K562 (cell line): Measurements from ENCODE around the gene TUT4. TPM values are rescaled to one million over a fixed set of nuclear protein-coding genes. Genes with fewer than 3 reads are reported as not detected.

Experiments
- ATAC-seq: fragments of 200-7000 bp; cut with Tn5 transposase; 3 replicates; pipeline ENCODE4 v1.9.1; 2020; ENCODE audit warnings: moderate library complexity
- BruUV-seq: library from RNA; stranded (reverse); fragments of 400-500 nt; replicated peaks from 2 replicates; lab custom pipeline; 2021; lab: Mats Ljungman, UMichigan
- CTCF ChIA-PET: fragments of 300-600 bp; formaldehyde crosslinking; extraction: SDS; loops from one replicate; lab custom pipeline; 2021; ENCODE audit warnings: low intra/inter-chr PET ratio; lab: Yijun Ruan, JAX
- POLR2A ChIA-PET: fragments of 300-600, 350-650 bp; sonication (Branson Sonifier 250); formaldehyde crosslinking; extraction: SDS; loops from one replicate; lab custom pipeline; 2021; ENCODE audit warnings: antibody characterized with exemption, inconsistent platforms; lab: Yijun Ruan, JAX
- DNase-seq, 4 experiments: peaks; one replicate each; pipeline versions ENCODE4 v3.0.0 to v3.0.0-alpha.2; 2011 to 2018; ENCODE audit warnings: low spot score in 3 of 4, mixed read lengths in 3 of 4; ENCODE audit errors: extremely low read depth in 1 of 4
- FAIRE-seq: peaks from 2 replicates; lab custom pipeline; 2011; peaks lifted over from hg19 to GRCh38; lab: Jason Lieb, UNC
- H2AFZ ChIP-seq: 2 replicates; pipeline ENCODE4 v1.6.0; 2011; ENCODE audit warnings: low read depth, low read length, control low read depth, inconsistent platforms
- H3K27ac ChIP-seq: fragments of 200-600 bp; 3 replicates; pipeline ENCODE4 v1.8.0; 2011; ENCODE audit warnings: low read depth, mild to moderate bottlenecking, control low read depth, inconsistent platforms, low read length, moderate library complexity, mixed read lengths; ENCODE audit errors: extremely low read depth
- H3K27me3 ChIP-seq, 2 experiments: fragments of 300-600 bp in 1 of 2; 2 replicates in 1 of 2; 3 replicates in 1 of 2; pipeline versions ENCODE4 v1.6.0 to v1.8.0; 2011; ENCODE audit warnings: inconsistent platforms in 2 of 2, low read length in 2 of 2, mild to moderate bottlenecking in 1 of 2, mixed read lengths in 1 of 2, moderate library complexity in 1 of 2; ENCODE audit not compliant: control insufficient read depth in 2 of 2, insufficient read depth in 2 of 2
- H3K36me3 ChIP-seq: fragments of 300-600 bp; 3 replicates; pipeline ENCODE4 v1.8.0; 2011; ENCODE audit warnings: mild to moderate bottlenecking, low read length, inconsistent platforms; ENCODE audit not compliant: control insufficient read depth, insufficient read depth
- H3K4me1 ChIP-seq, 2 experiments: fragments of 200-600 bp in 1 of 2; replicated peaks in 1 of 2; 2 replicates in 1 of 2; 3 replicates in 1 of 2; pipeline versions ENCODE4 v1.5.1 to v1.8.0; 2011; ENCODE audit warnings: inconsistent platforms in 2 of 2, low read length in 2 of 2, mild to moderate bottlenecking in 1 of 2, mixed read lengths in 1 of 2, moderate library complexity in 1 of 2; ENCODE audit not compliant: control insufficient read depth in 2 of 2, insufficient read depth in 2 of 2
- H3K4me2 ChIP-seq: 2 replicates; pipeline ENCODE4 v1.6.1; 2011; ENCODE audit warnings: low read length, control low read depth, inconsistent platforms, mixed read lengths; ENCODE audit not compliant: insufficient read depth
- H3K4me3 ChIP-seq: fragments of 200-600 bp; sonication (generic), shearing (Covaris generic); 2 replicates; pipeline ENCODE4 v1.5.1; 2016; ENCODE audit warnings: control low read depth, inconsistent platforms
- H3K79me2 ChIP-seq: fragments of 200-600 bp; 3 replicates; pipeline ENCODE4 v1.8.0; 2011; ENCODE audit warnings: low read length, inconsistent platforms; ENCODE audit not compliant: control insufficient read depth, insufficient read depth
- H3K9ac ChIP-seq, 2 experiments: 2 replicates each; pipeline versions ENCODE4 v1.6.0 to v1.6.1; 2011; ENCODE audit warnings: low read depth in 2 of 2, low read length in 2 of 2, control low read depth in 1 of 2, inconsistent platforms in 1 of 2, mild to moderate bottlenecking in 1 of 2, mixed read lengths in 1 of 2; ENCODE audit not compliant: insufficient read depth in 1 of 2
- H3K9me1 ChIP-seq: one replicate; pipeline ENCODE4 v1.6.0; 2011; ENCODE audit warnings: inconsistent platforms, mild to moderate bottlenecking, low read length, moderate library complexity; ENCODE audit not compliant: control insufficient read depth, insufficient read depth
- H3K9me3 ChIP-seq: replicated peaks from 2 replicates; pipeline ENCODE4 v1.5.1; 2011; ENCODE audit warnings: low read depth, low read length, inconsistent platforms; ENCODE audit not compliant: control insufficient read depth, insufficient read depth
- H4K20me1 ChIP-seq: replicated peaks from 2 replicates; pipeline ENCODE4 v1.6.1; 2011; ENCODE audit warnings: low read length, inconsistent platforms, mixed read lengths; ENCODE audit not compliant: control insufficient read depth, insufficient read depth
- EP400 ChIP-seq: fragments of 450-650 bp; IDR thresholded peaks from 2 replicates; pipeline ENCODE4 v1.6.1; 2017; ENCODE audit warnings: antibody characterized with exemption, mild to moderate bottlenecking, moderate library complexity
- LEF1 ChIP-seq: fragments of 450-650 bp; IDR thresholded peaks from 2 replicates; pipeline ENCODE4 v1.6.1; 2016; ENCODE audit warnings: mild to moderate bottlenecking
- RFX1 ChIP-seq: fragments of 450-650 bp; IDR thresholded peaks from 2 replicates; pipeline ENCODE4 v1.6.1; 2016; ENCODE audit warnings: mild to moderate bottlenecking, moderate library complexity
- TSC22D4 ChIP-seq: fragments of 450-650 bp; IDR thresholded peaks from 2 replicates; pipeline ENCODE4 v1.6.1; 2016; ENCODE audit warnings: missing genetic modification characterization, missing biosample characterization, control low read depth
- ZEB2 ChIP-seq: fragments of 450-650 bp; IDR thresholded peaks from 2 replicates; pipeline ENCODE4 v1.6.1; 2016
- WGBS: fragments of 100-300 bp; shearing (Covaris generic); methylation state at CpG from one replicate; pipeline ENCODE4 v1.1.6; 2016; ENCODE audit warnings: low coverage, mixed read lengths; ENCODE audit not compliant: insufficient coverage; ENCODE audit errors: missing lambda C conversion rate; 5-methylcytosine and 5-hydroxymethylcytosine counted together
- in situ Hi-C: fragments of 300-500 bp; cut with MboI; formaldehyde crosslinking; loops from 4 replicates; pipeline ENCODE4 v1.15.0; 2018; ENCODE audit warnings: inconsistent platforms, mixed read lengths
- intact Hi-C: fragments of 100-400 bp; cut with micrococcal nuclease; formaldehyde crosslinking; loops from 2 replicates; pipeline ENCODE4 v1.14.2; 2022
- polyA plus RNA-seq, 8 experiments: library from polyadenylated mRNA; depleted of rRNA in 4 of 8; stranded (reverse) in 5 of 8; unstranded in 3 of 8; fragments of >200 nt; fragmentation: Nextera tagmentation in 2 of 8; fragmentation: Illumina TruSeq in 1 of 8; extraction: Ambion mirVana in 2 of 8; extraction: Trizol in 1 of 8; gene quantifications; 2 replicates each; pipeline versions ENCODE4 v1.2.1 to v1.2.3, GENCODE V29; 2011 to 2014; ENCODE audit warnings: inconsistent platforms in 1 of 8, missing spikeins in 1 of 8
- total RNA-seq, 7 experiments: library from RNA; depleted of rRNA in 6 of 7; stranded (reverse); fragments of >200 nt in 6 of 7; fragmentation: Illumina TruSeq in 2 of 7; extraction: Trizol in 2 of 7; gene quantifications; 2 replicates each; pipeline versions ENCODE4 v1.2.1 to v1.2.3, GENCODE V29; 2011 to 2021; ENCODE audit warnings: low replicate concordance in 1 of 7
- TF ChIP-seq, protein P1 (sequence below): fragments of 450-650 bp; IDR thresholded peaks from 2 replicates; pipeline ENCODE4 v1.6.1; 2017; ENCODE audit warnings: mild to moderate bottlenecking, moderate library complexity

TUT4 gene
- total and polyA plus RNA-seq, 9 of the 15 experiments (the other 6 are each of a cell fraction or from before 2014, with no cell fraction given) = 15.8 to 53.5 (median 36.7) TPM

DNA sequence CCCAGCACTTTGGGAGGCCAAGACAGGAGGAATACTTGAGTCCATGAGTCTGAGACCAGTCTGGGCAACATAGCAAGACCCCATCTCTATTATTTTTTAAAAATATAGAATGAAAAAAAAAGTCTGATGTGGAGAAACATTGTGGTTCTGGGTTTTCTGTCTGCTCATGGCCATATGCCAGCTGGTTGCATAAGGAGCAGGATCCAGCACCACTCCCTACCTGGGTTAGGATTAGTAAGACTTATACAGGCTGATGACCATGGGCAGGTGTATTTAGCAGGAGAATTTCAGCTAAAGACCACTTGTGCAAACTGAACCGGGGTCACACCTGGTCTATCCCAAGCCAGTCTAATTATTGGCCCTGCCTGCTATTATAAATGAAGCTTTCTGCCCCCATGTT lies 32.6 kb upstream of the TUT4 start:
- no peak overlapping the region for H3K9ac ChIP-seq
- H3K79me2 ChIP-seq = no peaks in the 10 kb centered on the region
- BruUV-seq = no TSS peak
- in situ Hi-C loops = no loop called here
- H3K4me3 ChIP-seq = no peak overlapping the region
- H3K4me2 ChIP-seq = no peak overlapping the region
- DNase-seq (no peak), ATAC-seq (no peak), FAIRE-seq (no peak)
- TF ChIP-seq LEF1 = no peak
- TF ChIP-seq EP400 = no peak
- TF ChIP-seq ZEB2 = no peak
- TF ChIP-seq, protein P1, sequence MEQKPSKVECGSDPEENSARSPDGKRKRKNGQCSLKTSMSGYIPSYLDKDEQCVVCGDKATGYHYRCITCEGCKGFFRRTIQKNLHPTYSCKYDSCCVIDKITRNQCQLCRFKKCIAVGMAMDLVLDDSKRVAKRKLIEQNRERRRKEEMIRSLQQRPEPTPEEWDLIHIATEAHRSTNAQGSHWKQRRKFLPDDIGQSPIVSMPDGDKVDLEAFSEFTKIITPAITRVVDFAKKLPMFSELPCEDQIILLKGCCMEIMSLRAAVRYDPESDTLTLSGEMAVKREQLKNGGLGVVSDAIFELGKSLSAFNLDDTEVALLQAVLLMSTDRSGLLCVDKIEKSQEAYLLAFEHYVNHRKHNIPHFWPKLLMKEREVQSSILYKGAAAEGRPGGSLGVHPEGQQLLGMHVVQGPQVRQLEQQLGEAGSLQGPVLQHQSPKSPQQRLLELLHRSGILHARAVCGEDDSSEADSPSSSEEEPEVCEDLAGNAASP = no peak
- no peak for TF ChIP-seq RFX1
- no peak for TF ChIP-seq TSC22D4 (tag)
- H3K9me3 ChIP-seq = no peaks in the 10 kb centered on the region; the same call in 1 of the 2 replicates
- H3K9me1 ChIP-seq = no peaks in the 10 kb centered on the region
- no peaks in the 10 kb centered on the region for H3K36me3 ChIP-seq
- WGBS = 5% methylated on average over 1 of the region's 1 CpG
- no peaks in the 10 kb centered on the region for H4K20me1 ChIP-seq
- ChIA-PET CTCF (no interaction called here), POLR2A (interaction anchor here (0.5 to 0.9 kb wide), 4 partner anchors 18 to 180 kb away, joined by 3 to 4 read pairs (median 4); no protein-coding TSS in a partner anchor)
- no peak overlapping the region for H3K27ac ChIP-seq
- no peaks in the 10 kb centered on the region for H3K4me1 ChIP-seq
- H2AFZ ChIP-seq = no peak overlapping the region
- intact Hi-C loops = no loop called here
- H3K27me3 ChIP-seq = 0 out of 5 replicates have a peak, but pooled peaks cover 0 to 4% of the 10 kb centered on the region in 2 experiments
